ENCODE measurements around the gene HMGCL. TPM values are rescaled to one million over a fixed set of nuclear protein-coding genes. Genes with fewer than 3 reads are reported as not detected.

HMGCL gene
- total and polyA plus RNA-seq, 2 of the 13 experiments (the other 11 are each of a cell fraction or from before 2014, with no cell fraction given) = 21.3 to 41.4 TPM

- TF ChIP-seq NKX3-1 (CRISPR knock-in tag; IDR thresholded peaks at IDR 0.05) (no peak), SIX1 (CRISPR knock-in tag; IDR thresholded peaks at IDR 0.05; ENCODE audit: borderline replicate concordance) (no peak), HMGXB4 (CRISPR knock-in tag; IDR thresholded peaks at IDR 0.05; ENCODE audit: borderline replicate concordance in 1 of 2, low read depth in 1 of 2) (peak in 1 of 2 experiments; percentile 26; a peak in 2 of 4 replicates), KMT2A (CRISPR knock-in tag; IDR thresholded peaks at IDR 0.05) (peak; percentile 1; the same call in 1 of the 2 replicates), DMAP1 (CRISPR knock-in tag; IDR thresholded peaks at IDR 0.05) (no peak; the same call in 1 of the 2 replicates), ZNF598 (CRISPR knock-in tag; IDR thresholded peaks at IDR 0.05; ENCODE audit: borderline replicate concordance) (no peak), ZNF709 (CRISPR knock-in tag; IDR thresholded peaks at IDR 0.05) (no peak), ZNF460 (CRISPR knock-in tag; IDR thresholded peaks at IDR 0.05; ENCODE audit: borderline replicate concordance) (no peak), ZNF788 (CRISPR knock-in tag; IDR thresholded peaks at IDR 0.05; ENCODE audit: borderline replicate concordance) (0 out of 2 replicates have a peak, but pooled peaks have one; percentile 18), ASH2L (IDR thresholded peaks at IDR 0.05; ENCODE audit: insufficient read length, low read depth, low read length) (peak; percentile 14), ZNF329 (CRISPR knock-in tag; IDR thresholded peaks at IDR 0.05; ENCODE audit: low read depth) (peak; percentile 70; the same call in 1 of the 2 replicates), NPAS2 (CRISPR knock-in tag; IDR thresholded peaks at IDR 0.05; ENCODE audit: borderline replicate concordance) (no peak), KDM5B (CRISPR knock-in tag; IDR thresholded peaks at IDR 0.05; ENCODE audit: borderline replicate concordance) (peak; percentile 77; the same call in 1 of the 2 replicates), ZEB1 (IDR thresholded peaks at IDR 0.05; ENCODE audit: insufficient replicate concordance, low read depth) (no peak), SIX4 (CRISPR knock-in tag; IDR thresholded peaks at IDR 0.05) (peak; percentile 81; the same call in 1 of the 2 replicates)
- TF ChIP-seq, protein P1, sequence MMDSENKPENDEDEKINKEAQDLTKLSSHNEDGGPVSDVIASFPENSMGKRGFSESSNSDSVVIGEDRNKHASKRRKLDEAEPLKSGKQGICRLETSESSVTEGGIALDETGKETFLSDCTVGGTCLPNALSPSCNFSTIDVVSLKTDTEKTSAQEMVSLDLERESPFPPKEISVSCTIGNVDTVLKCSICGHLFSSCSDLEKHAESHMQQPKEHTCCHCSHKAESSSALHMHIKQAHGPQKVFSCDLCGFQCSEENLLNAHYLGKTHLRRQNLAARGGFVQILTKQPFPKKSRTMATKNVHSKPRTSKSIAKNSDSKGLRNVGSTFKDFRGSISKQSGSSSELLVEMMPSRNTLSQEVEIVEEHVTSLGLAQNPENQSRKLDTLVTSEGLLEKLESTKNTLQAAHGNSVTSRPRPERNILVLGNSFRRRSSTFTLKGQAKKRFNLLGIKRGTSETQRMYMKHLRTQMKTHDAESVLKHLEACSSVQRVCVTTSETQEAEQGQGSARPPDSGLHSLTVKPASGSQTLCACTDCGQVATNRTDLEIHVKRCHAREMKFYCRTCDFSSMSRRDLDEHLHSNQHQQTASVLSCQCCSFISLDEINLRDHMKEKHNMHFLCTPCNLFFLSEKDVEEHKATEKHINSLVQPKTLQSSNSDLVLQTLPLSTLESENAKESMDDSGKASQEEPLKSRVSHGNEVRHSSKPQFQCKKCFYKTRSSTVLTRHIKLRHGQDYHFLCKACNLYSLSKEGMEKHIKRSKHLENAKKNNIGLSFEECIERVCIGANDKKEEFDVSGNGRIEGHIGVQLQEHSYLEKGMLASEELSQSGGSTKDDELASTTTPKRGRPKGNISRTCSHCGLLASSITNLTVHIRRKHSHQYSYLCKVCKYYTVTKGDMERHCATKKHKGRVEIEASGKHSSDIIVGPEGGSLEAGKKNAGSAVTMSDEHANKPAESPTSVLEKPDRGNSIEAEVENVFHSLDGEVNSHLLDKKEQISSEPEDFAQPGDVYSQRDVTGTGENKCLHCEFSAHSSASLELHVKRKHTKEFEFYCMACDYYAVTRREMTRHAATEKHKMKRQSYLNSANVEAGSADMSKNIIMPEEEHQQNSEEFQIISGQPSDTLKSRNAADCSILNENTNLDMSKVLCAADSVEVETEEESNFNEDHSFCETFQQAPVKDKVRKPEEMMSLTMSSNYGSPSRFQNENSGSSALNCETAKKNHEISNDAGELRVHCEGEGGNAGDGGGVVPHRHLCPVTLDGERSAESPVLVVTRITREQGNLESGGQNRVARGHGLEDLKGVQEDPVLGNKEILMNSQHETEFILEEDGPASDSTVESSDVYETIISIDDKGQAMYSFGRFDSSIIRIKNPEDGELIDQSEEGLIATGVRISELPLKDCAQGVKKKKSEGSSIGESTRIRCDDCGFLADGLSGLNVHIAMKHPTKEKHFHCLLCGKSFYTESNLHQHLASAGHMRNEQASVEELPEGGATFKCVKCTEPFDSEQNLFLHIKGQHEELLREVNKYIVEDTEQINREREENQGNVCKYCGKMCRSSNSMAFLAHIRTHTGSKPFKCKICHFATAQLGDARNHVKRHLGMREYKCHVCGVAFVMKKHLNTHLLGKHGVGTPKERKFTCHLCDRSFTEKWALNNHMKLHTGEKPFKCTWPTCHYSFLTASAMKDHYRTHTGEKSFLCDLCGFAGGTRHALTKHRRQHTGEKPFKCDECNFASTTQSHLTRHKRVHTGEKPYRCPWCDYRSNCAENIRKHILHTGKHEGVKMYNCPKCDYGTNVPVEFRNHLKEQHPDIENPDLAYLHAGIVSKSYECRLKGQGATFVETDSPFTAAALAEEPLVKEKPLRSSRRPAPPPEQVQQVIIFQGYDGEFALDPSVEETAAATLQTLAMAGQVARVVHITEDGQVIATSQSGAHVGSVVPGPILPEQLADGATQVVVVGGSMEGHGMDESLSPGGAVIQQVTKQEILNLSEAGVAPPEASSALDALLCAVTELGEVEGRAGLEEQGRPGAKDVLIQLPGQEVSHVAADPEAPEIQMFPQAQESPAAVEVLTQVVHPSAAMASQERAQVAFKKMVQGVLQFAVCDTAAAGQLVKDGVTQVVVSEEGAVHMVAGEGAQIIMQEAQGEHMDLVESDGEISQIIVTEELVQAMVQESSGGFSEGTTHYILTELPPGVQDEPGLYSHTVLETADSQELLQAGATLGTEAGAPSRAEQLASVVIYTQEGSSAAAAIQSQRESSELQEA (CRISPR knock-in tag; IDR thresholded peaks at IDR 0.05; ENCODE audit: not compliant biosample characterization) = no peak
- TF ChIP-seq, protein P2, sequence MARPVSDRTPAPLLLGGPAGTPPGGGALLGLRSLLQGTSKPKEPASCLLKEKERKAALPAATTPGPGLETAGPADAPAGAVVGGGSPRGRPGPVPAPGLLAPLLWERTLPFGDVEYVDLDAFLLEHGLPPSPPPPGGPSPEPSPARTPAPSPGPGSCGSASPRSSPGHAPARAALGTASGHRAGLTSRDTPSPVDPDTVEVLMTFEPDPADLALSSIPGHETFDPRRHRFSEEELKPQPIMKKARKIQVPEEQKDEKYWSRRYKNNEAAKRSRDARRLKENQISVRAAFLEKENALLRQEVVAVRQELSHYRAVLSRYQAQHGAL (CRISPR knock-in tag; IDR thresholded peaks at IDR 0.05; ENCODE audit: not compliant biosample characterization) = no peak
These were observed 24.6 kb downstream of the HMGCL start, which contains the start of gene GALE (continued) for GRCh38 chr1:23800400-23801337.
